Activated CD8-positive, alpha-beta T cell treated with anti-CD3 and anti-CD28 coated beads for 36 hours (primary cell): ENCODE results near the gene C16orf90. TPM values are rescaled to one million over a fixed set of nuclear protein-coding genes. Genes with fewer than 3 reads are reported as not detected.

Source experiments
- ATAC-seq: fragments of 200-7000 bp; cut with Tn5 transposase; one replicate; pipeline ENCODE4 v1.10.0; 2021; ENCODE audit warnings: mild to moderate bottlenecking, moderate library complexity
- CTCF ChIA-PET: fragments of 350-600 bp; sonication (Branson Sonifier 250); formaldehyde crosslinking; loops from one replicate; lab custom pipeline; 2021; ENCODE audit warnings: antibody characterized with exemption; lab: Charles Lee
- POLR2A ChIA-PET: fragments of 350-600 bp; sonication (Branson Sonifier 250); formaldehyde crosslinking; loops from one replicate; lab custom pipeline; 2021; ENCODE audit warnings: antibody characterized with exemption; lab: Charles Lee
- DNase-seq: peaks from one replicate; pipeline ENCODE4 v3.0.0-alpha.2; 2020
- H3K27ac Mint-ChIP-seq: one replicate; pipeline ENCODE4 v1.8.0; 2021; ENCODE audit warnings: mild to moderate bottlenecking, mixed read lengths
- H3K27me3 Mint-ChIP-seq: one replicate; pipeline ENCODE4 v1.8.0; 2021; ENCODE audit warnings: mixed read lengths
- H3K36me3 Mint-ChIP-seq: one replicate; pipeline ENCODE4 v1.8.0; 2021; ENCODE audit warnings: low read depth, mixed read lengths
- H3K4me1 Mint-ChIP-seq: one replicate; pipeline ENCODE4 v1.8.0; 2021; ENCODE audit warnings: low read depth, mixed read lengths
- H3K4me3 Mint-ChIP-seq: one replicate; pipeline ENCODE4 v1.8.0; 2021; ENCODE audit warnings: mild to moderate bottlenecking, moderate library complexity, mixed read lengths
- H3K9me3 Mint-ChIP-seq: one replicate; pipeline ENCODE4 v1.8.0; 2021; ENCODE audit warnings: mixed read lengths
- CTCF ChIP-seq: fragments of 200-600 bp; IDR thresholded peaks from one replicate; pipeline ENCODE4 v1.8.0; 2022; ENCODE audit warnings: antibody characterized with exemption, mild to moderate bottlenecking
- intact Hi-C: fragments of 100-400 bp; cut with micrococcal nuclease; formaldehyde crosslinking; loops from one replicate; pipeline ENCODE4 v1.10.0; 2022
- total RNA-seq, 2 experiments: library from RNA; stranded (reverse); gene quantifications; one replicate each; pipeline ENCODE4 v1.2.3, GENCODE V29; 2021

C16orf90 gene
- total RNA-seq, 2 experiments from 2014 or later, result not detected

DNA sequence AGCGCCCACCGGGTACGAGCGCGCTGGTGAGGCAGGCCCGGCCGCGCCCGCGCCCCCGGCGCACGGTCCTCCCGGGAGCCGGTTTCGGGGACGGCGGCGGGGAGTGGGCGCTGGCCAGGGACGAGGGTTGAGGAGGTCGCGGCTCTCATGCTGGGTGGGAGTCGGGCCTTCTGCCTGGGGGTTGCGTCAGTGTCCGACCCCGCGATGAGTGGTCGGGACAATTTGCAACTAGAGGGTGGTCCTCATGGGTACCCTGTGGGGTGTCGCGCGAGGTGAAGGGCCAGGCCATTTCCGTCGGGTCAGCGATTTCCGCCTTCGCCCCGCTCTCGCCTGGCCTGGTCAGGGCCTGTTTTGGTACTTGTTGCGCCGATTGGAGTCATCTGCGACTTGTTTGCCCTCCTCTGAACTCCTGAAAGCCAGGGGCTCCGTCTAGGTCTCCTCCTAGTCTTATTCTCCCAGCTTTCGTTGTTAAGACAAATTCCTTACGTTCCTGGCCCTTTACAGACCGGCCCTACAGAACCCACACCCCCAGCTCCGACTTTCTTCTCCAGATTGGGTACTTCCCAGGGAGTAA is 36.9 kb downstream of the C16orf90 start:
- H3K27ac Mint-ChIP-seq, result peak overlapping the region; percentile 90
- H3K4me3 Mint-ChIP-seq, result peak overlapping the region; percentile 85
- peaks cover 2% of the 10 kb centered on the region for H3K36me3 Mint-ChIP-seq
- ATAC-seq (no peak), DNase-seq (peak; percentile 18)
- no peaks in the 10 kb centered on the region for H3K27me3 Mint-ChIP-seq
- H3K4me1 Mint-ChIP-seq, result peaks cover 42% of the 10 kb centered on the region
- TF ChIP-seq CTCF, result no peak
- ChIA-PET POLR2A (interaction anchor here (0.7 kb wide), 1 partner anchor 175 kb away, joined by 3 read pairs; the partner anchor contains the start of gene ZNF263), CTCF (interaction anchor here (1.5 kb wide), 1 partner anchor 191 kb away, joined by 4 read pairs; no protein-coding TSS in a partner anchor)
- intact Hi-C loops, result loop anchor here (5.0 kb wide), 1 partner anchor 176 kb away; the partner anchor contains the start of gene ZNF263
- H3K9me3 Mint-ChIP-seq, result no peaks in the 10 kb centered on the region

DNA sequence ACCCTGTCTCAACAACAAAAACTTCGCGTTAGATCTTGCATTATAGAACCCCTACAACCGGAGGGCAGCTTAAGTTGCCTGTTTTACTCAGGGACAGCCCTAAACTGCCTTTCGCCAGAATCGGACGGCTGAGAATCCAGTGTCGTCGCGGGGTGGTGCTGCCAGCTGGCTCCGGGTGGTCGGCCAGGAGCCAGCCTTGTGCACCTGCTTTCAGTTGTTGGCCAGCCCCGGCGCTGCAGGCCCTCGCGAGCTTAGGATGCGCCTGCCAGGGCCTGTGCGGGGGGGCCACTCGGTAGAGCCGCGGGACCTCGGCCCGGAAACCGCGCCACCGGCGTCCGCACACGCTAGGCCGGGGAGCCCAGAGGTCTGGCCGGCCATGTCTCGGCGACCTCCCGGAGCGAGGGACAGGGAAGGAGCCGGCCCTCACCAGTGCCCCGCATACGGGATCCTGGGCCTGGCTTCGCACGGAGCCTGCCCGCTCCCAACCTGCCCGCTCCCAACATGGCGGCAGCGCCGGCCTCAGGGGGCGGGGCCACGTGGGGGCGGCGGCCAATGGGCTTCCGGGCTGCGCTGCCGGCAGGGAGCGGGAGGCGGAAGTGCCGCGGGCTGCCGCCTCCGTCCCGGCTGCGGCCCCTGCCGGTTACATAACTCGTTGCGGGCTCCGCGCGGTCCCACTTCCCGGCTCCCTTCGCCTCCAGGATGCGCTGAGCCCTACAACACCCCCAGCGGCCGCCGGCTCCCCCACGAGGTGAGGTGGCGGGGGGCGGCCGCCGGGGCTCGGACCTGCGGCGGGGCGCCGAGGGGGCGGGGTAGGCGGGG is 37.6 kb downstream of the C16orf90 start:
- ChIA-PET CTCF (interaction anchor here (0.6 to 1.6 kb wide), 6 partner anchors 14 to 223 kb away, joined by 3 to 6 read pairs (median 4); partner anchors contain the start of genes NAA60, ZNF174 and ZSCAN32), POLR2A (interaction anchor here (0.7 to 1.4 kb wide), 5 partner anchors 14 to 986 kb away, joined by 3 to 5 read pairs (median 4); partner anchors contain the start of genes NAA60, TIGD7, ZNF597 and ZNF75A)
- intact Hi-C loops, result loop anchor here (5.0 kb wide), 1 partner anchor 175 kb away; the partner anchor contains the start of gene ZNF263
- peak overlapping the region; percentile 94 for H3K27ac Mint-ChIP-seq
- ATAC-seq, result peak; percentile 89
- no peaks in the 10 kb centered on the region for H3K9me3 Mint-ChIP-seq
- peaks cover 40% of the 10 kb centered on the region for H3K4me1 Mint-ChIP-seq
- peak; percentile 89 for DNase-seq
- H3K27me3 Mint-ChIP-seq, result no peaks in the 10 kb centered on the region
- H3K4me3 Mint-ChIP-seq, result peak overlapping the region; percentile 86
- peaks cover 2% of the 10 kb centered on the region for H3K36me3 Mint-ChIP-seq
- TF ChIP-seq CTCF, result peak; percentile 40

GRCh38 chr16:3454631-3455147 is 40.6 kb downstream of the C16orf90 start:
- intact Hi-C loops, result loop anchor here (5.0 kb wide), 1 partner anchor 172 kb away; the partner anchor contains the start of gene ZNF263
- CTCF ChIA-PET, result interaction anchor here (1.8 kb wide), 1 partner anchor 10 kb away, joined by 5 read pairs; no protein-coding TSS in a partner anchor
- no peak for TF ChIP-seq CTCF
- no peak overlapping the region for H3K27ac Mint-ChIP-seq
- peaks cover 17% of the 10 kb centered on the region for H3K4me1 Mint-ChIP-seq
- no peaks in the 10 kb centered on the region for H3K27me3 Mint-ChIP-seq
- peaks cover 9% of the 10 kb centered on the region for H3K36me3 Mint-ChIP-seq
- H3K4me3 Mint-ChIP-seq, result no peak overlapping the region
- ATAC-seq (no peak), DNase-seq (no peak)
- H3K9me3 Mint-ChIP-seq, result no peaks in the 10 kb centered on the region
- POLR2A ChIA-PET, result no interaction called here

GRCh38 chr16:3454093-3454492 is 41.2 kb downstream of the C16orf90 start:
- H3K36me3 Mint-ChIP-seq, result peaks cover 9% of the 10 kb centered on the region
- ChIA-PET POLR2A (interaction anchor here (1.3 kb wide), 1 partner anchor 11 kb away, joined by 9 read pairs; the partner anchor contains the start of genes NAA60 and ZNF597), CTCF (interaction anchor here (0.6 to 1.8 kb wide), 3 partner anchors 10 to 295 kb away, joined by 3 to 5 read pairs (median 3); no protein-coding TSS in a partner anchor)
- H3K4me1 Mint-ChIP-seq, result peaks cover 11% of the 10 kb centered on the region
- ATAC-seq, result no peak
- no peak for TF ChIP-seq CTCF
- H3K27me3 Mint-ChIP-seq, result no peaks in the 10 kb centered on the region
- no peak overlapping the region for H3K4me3 Mint-ChIP-seq
- H3K27ac Mint-ChIP-seq, result no peak overlapping the region
- no peak for DNase-seq
- intact Hi-C loops, result no loop called here
- H3K9me3 Mint-ChIP-seq, result no peaks in the 10 kb centered on the region
